ENCODE results near the gene VHLL.

DNA sequence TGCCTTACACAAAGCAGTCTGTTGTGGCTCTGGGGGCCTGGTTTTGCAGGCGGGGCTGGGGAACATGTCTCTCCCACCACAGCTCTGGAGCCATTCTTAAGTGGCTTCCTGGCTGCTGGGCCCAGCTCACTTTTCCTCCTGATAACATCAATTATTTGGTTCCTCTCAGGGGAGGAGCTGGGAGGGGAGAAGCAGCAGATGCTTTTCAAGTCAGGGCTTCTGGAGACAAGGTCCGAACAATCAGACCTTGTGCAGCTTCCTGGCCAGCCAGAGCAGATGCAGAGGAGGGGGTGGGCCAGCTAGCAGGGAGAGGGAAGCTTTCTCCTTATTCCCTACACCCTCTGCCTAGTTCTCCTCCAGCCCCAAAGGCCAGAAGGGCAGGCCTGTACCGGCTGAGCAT, 47.6 kb downstream of the VHLL start:
- TF ChIP-seq REST (IDR thresholded peaks at IDR 0.05; ENCODE audit: borderline replicate concordance in 1 of 2, low read depth in 1 of 2, low read length in 2 of 2), result no peak
- no peak for TF ChIP-seq ONECUT2 (CRISPR knock-in tag; IDR thresholded peaks at IDR 0.05)
- TF ChIP-seq EP300 (IDR thresholded peaks at IDR 0.05; ENCODE audit: low read depth in 2 of 2, low read length in 2 of 2), result no peak
- no peak for TF ChIP-seq EP300 (CRISPR knock-in tag; IDR thresholded peaks at IDR 0.05; ENCODE audit: borderline replicate concordance)
- TF ChIP-seq, protein P1, sequence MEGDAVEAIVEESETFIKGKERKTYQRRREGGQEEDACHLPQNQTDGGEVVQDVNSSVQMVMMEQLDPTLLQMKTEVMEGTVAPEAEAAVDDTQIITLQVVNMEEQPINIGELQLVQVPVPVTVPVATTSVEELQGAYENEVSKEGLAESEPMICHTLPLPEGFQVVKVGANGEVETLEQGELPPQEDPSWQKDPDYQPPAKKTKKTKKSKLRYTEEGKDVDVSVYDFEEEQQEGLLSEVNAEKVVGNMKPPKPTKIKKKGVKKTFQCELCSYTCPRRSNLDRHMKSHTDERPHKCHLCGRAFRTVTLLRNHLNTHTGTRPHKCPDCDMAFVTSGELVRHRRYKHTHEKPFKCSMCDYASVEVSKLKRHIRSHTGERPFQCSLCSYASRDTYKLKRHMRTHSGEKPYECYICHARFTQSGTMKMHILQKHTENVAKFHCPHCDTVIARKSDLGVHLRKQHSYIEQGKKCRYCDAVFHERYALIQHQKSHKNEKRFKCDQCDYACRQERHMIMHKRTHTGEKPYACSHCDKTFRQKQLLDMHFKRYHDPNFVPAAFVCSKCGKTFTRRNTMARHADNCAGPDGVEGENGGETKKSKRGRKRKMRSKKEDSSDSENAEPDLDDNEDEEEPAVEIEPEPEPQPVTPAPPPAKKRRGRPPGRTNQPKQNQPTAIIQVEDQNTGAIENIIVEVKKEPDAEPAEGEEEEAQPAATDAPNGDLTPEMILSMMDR (CRISPR knock-in tag; IDR thresholded peaks at IDR 0.05), result no peak
